HepG2 (cell line): ENCODE data around the gene ZNF865. TPM values are rescaled to one million over a fixed set of nuclear protein-coding genes. Genes with fewer than 3 reads are reported as not detected.

ENCODE experiments used
- HCFC1 ChIP-seq: fragments of 150-350 bp; IDR thresholded peaks from 2 replicates; pipeline ENCODE4 v1.6.1; 2014; ENCODE audit warnings: low read depth, low read length
- HNF4A ChIP-seq: sonication (generic); formaldehyde crosslinking; IDR thresholded peaks from 2 replicates; pipeline ENCODE4 v1.4.0; 2020; ENCODE audit warnings: missing genetic modification reagents
- MXI1 ChIP-seq: IDR thresholded peaks from 3 replicates; pipeline ENCODE4 v1.6.1; 2012; ENCODE audit warnings: low read depth, low read length, inconsistent platforms, borderline replicate concordance
- NFE2L1 ChIP-seq: sonication (generic); formaldehyde crosslinking; IDR thresholded peaks from 2 replicates; pipeline ENCODE4 v1.4.0; 2020; ENCODE audit warnings: missing genetic modification reagents, mild to moderate bottlenecking, borderline replicate concordance
- PHF8 ChIP-seq: sonication (generic); formaldehyde crosslinking; IDR thresholded peaks from 2 replicates; pipeline ENCODE4 v1.5.0; 2020; ENCODE audit warnings: missing genetic modification reagents
- POLR2A ChIP-seq, 2 experiments: IDR thresholded peaks; 2 replicates each; pipeline ENCODE4 v1.6.1; 2011; ENCODE audit warnings: low read depth in 2 of 2, low read length in 2 of 2, mild to moderate bottlenecking in 1 of 2, moderate library complexity in 1 of 2; ENCODE audit not compliant: insufficient read depth in 1 of 2
- SALL1 ChIP-seq: sonication (generic); formaldehyde crosslinking; IDR thresholded peaks from 2 replicates; pipeline ENCODE4 v1.8.0; 2022; ENCODE audit warnings: mild to moderate bottlenecking, missing genetic modification reagents
- YEATS4 ChIP-seq: sonication (generic); formaldehyde crosslinking; IDR thresholded peaks from 2 replicates; pipeline ENCODE4 v1.4.0; 2020; ENCODE audit warnings: missing genetic modification reagents, borderline replicate concordance
- ZNF232 ChIP-seq: sonication (generic); formaldehyde crosslinking; IDR thresholded peaks from 2 replicates; pipeline ENCODE4 v1.4.0; 2020; ENCODE audit warnings: missing genetic modification reagents, borderline replicate concordance
- ZNF598 ChIP-seq: sonication (generic); formaldehyde crosslinking; IDR thresholded peaks from 2 replicates; pipeline ENCODE4 v1.5.1; 2020; ENCODE audit warnings: mild to moderate bottlenecking, missing genetic modification reagents, borderline replicate concordance
- polyA plus RNA-seq, 8 experiments: library from polyadenylated mRNA; depleted of rRNA in 3 of 8; stranded (reverse) in 7 of 8; unstranded in 1 of 8; fragments of >200 nt; fragmentation: Illumina TruSeq in 4 of 8; extraction: Trizol in 4 of 8; gene quantifications; 2 replicates each; pipeline versions ENCODE4 v1.2.1 to v1.2.3, GENCODE V29; 2011 to 2016; ENCODE audit warnings: low read depth in 4 of 8, missing spikeins in 1 of 8, mixed read lengths in 1 of 8; ENCODE audit not compliant: insufficient read depth in 1 of 8
- total RNA-seq, 5 experiments: library from RNA; depleted of rRNA; stranded (reverse); fragments of >200 nt; fragmentation: Illumina TruSeq; extraction: Trizol; gene quantifications; 2 replicates each; pipeline ENCODE4 v1.2.3, GENCODE V29; 2016; ENCODE audit warnings: low read depth in 1 of 5
- TF ChIP-seq, protein P1 (sequence below): sonication (generic); formaldehyde crosslinking; conservative IDR thresholded peaks from 2 replicates; pipeline ENCODE4 v1.8.1; 2023; ENCODE audit warnings: missing genetic modification reagents
- TF ChIP-seq, protein P2 (sequence below): sonication (generic); formaldehyde crosslinking; IDR thresholded peaks from 2 replicates; pipeline ENCODE4 v1.4.0; 2020; ENCODE audit warnings: missing genetic modification reagents, borderline replicate concordance
- TF ChIP-seq, protein P3 (sequence below): sonication (generic); formaldehyde crosslinking; IDR thresholded peaks from 2 replicates; pipeline ENCODE4 v1.5.1; 2020; ENCODE audit warnings: missing genetic modification reagents, mild to moderate bottlenecking, borderline replicate concordance
- TF ChIP-seq, protein P4 (sequence below), 2 experiments: IDR thresholded peaks; 2 replicates each; pipeline ENCODE4 v1.6.1; 2011 to 2012; ENCODE audit warnings: low read length in 2 of 2, borderline replicate concordance in 1 of 2, low read depth in 1 of 2, mild to moderate bottlenecking in 1 of 2, moderate library complexity in 1 of 2
- TF ChIP-seq, protein P5 (sequence below): sonication (generic); formaldehyde crosslinking; IDR thresholded peaks from 2 replicates; pipeline ENCODE4 v1.5.0; 2020; ENCODE audit warnings: mild to moderate bottlenecking, missing genetic modification reagents

Gene ZNF865
- total and polyA plus RNA-seq, 2 of the 13 experiments (the other 11 are each of a cell fraction or from before 2014, with no cell fraction given): 0.93 to 1.0 TPM

DNA sequence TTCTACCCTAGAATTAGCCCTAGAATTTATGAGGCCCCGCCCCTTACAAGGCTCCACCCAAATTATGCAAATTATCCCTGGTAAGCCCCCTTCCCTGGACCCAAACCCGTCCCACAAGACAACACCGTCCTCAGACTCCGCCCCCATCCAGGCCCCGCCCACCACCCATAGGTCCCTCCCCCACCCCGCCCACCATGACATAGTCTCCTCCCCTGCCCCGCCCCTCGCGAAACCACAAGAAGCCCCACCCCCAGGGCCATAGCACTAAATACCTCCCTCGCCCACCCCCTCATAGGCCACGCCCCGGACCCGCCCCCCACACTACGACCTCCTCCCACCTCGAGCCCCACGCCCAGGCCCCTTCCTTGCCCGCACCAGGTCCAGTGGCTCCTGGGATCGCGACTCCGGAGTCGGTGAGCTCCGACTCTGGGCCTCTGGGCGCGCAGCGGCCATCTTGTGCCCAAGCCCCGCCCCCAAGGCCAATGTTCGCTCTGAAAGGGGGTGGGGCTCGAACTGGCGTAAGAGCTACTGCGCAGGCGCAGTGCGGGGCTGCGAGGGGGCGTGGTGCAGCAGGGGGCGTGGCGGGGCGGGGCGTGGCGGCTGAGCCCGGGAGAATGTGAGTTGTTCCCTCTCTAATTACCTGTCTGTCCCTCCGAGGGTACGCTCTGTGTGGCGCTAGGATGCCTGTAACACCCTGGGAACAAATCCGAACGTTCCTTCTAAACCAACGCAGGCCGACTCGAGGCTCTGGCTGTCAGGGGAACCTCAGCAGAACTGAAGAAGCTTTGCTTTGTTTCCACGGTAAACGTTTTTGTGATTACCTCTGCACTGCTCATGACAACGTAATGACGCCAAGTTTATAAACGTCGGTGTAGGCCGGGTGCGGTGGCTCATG is 18.9 kb downstream of the ZNF865 start, which contains the start of gene ZNF784 (continued):
- TF ChIP-seq, protein P1, sequence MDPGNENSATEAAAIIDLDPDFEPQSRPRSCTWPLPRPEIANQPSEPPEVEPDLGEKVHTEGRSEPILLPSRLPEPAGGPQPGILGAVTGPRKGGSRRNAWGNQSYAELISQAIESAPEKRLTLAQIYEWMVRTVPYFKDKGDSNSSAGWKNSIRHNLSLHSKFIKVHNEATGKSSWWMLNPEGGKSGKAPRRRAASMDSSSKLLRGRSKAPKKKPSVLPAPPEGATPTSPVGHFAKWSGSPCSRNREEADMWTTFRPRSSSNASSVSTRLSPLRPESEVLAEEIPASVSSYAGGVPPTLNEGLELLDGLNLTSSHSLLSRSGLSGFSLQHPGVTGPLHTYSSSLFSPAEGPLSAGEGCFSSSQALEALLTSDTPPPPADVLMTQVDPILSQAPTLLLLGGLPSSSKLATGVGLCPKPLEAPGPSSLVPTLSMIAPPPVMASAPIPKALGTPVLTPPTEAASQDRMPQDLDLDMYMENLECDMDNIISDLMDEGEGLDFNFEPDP (CRISPR knock-in tag): no peak
- peak; percentile 52; the same call in 1 of the 2 replicates for TF ChIP-seq ZNF598 (CRISPR knock-in tag)
- TF ChIP-seq HCFC1: peak; percentile 35; the same call in 1 of the 2 replicates
- TF ChIP-seq YEATS4 (CRISPR knock-in tag): 0 out of 2 replicates have a peak, but pooled peaks have one; percentile 30
- TF ChIP-seq PHF8 (CRISPR knock-in tag): peak; percentile 69
- TF ChIP-seq, protein P2, sequence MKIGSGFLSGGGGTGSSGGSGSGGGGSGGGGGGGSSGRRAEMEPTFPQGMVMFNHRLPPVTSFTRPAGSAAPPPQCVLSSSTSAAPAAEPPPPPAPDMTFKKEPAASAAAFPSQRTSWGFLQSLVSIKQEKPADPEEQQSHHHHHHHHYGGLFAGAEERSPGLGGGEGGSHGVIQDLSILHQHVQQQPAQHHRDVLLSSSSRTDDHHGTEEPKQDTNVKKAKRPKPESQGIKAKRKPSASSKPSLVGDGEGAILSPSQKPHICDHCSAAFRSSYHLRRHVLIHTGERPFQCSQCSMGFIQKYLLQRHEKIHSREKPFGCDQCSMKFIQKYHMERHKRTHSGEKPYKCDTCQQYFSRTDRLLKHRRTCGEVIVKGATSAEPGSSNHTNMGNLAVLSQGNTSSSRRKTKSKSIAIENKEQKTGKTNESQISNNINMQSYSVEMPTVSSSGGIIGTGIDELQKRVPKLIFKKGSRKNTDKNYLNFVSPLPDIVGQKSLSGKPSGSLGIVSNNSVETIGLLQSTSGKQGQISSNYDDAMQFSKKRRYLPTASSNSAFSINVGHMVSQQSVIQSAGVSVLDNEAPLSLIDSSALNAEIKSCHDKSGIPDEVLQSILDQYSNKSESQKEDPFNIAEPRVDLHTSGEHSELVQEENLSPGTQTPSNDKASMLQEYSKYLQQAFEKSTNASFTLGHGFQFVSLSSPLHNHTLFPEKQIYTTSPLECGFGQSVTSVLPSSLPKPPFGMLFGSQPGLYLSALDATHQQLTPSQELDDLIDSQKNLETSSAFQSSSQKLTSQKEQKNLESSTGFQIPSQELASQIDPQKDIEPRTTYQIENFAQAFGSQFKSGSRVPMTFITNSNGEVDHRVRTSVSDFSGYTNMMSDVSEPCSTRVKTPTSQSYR (CRISPR knock-in tag): peak; percentile 59; the same call in 1 of the 2 replicates
- no peak for TF ChIP-seq ZNF232
- no peak for TF ChIP-seq NFE2L1
- TF ChIP-seq, protein P3, sequence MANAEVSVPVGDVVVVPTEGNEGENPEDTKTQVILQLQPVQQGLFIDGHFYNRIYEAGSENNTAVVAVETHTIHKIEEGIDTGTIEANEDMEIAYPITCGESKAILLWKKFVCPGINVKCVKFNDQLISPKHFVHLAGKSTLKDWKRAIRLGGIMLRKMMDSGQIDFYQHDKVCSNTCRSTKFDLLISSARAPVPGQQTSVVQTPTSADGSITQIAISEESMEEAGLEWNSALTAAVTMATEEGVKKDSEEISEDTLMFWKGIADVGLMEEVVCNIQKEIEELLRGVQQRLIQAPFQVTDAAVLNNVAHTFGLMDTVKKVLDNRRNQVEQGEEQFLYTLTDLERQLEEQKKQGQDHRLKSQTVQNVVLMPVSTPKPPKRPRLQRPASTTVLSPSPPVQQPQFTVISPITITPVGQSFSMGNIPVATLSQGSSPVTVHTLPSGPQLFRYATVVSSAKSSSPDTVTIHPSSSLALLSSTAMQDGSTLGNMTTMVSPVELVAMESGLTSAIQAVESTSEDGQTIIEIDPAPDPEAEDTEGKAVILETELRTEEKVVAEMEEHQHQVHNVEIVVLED (CRISPR knock-in tag): peak; percentile 56; the same call in 1 of the 2 replicates
- TF ChIP-seq POLR2A (IDR thresholded peaks at IDR 0.05; ENCODE audit: insufficient read depth in 1 of 2, low read depth in 2 of 2, low read length in 2 of 2): peak; percentile 74 to 88
- TF ChIP-seq, protein P4, sequence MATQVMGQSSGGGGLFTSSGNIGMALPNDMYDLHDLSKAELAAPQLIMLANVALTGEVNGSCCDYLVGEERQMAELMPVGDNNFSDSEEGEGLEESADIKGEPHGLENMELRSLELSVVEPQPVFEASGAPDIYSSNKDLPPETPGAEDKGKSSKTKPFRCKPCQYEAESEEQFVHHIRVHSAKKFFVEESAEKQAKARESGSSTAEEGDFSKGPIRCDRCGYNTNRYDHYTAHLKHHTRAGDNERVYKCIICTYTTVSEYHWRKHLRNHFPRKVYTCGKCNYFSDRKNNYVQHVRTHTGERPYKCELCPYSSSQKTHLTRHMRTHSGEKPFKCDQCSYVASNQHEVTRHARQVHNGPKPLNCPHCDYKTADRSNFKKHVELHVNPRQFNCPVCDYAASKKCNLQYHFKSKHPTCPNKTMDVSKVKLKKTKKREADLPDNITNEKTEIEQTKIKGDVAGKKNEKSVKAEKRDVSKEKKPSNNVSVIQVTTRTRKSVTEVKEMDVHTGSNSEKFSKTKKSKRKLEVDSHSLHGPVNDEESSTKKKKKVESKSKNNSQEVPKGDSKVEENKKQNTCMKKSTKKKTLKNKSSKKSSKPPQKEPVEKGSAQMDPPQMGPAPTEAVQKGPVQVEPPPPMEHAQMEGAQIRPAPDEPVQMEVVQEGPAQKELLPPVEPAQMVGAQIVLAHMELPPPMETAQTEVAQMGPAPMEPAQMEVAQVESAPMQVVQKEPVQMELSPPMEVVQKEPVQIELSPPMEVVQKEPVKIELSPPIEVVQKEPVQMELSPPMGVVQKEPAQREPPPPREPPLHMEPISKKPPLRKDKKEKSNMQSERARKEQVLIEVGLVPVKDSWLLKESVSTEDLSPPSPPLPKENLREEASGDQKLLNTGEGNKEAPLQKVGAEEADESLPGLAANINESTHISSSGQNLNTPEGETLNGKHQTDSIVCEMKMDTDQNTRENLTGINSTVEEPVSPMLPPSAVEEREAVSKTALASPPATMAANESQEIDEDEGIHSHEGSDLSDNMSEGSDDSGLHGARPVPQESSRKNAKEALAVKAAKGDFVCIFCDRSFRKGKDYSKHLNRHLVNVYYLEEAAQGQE (IDR thresholded peaks at IDR 0.05; ENCODE audit: borderline replicate concordance in 1 of 2, low read depth in 1 of 2, low read length in 2 of 2): peak in 1 of 2 experiments; percentile 57; a peak in 2 of 4 replicates
- peak; percentile 53; the same call in 1 of the 3 replicates for TF ChIP-seq MXI1
- TF ChIP-seq, protein P5, sequence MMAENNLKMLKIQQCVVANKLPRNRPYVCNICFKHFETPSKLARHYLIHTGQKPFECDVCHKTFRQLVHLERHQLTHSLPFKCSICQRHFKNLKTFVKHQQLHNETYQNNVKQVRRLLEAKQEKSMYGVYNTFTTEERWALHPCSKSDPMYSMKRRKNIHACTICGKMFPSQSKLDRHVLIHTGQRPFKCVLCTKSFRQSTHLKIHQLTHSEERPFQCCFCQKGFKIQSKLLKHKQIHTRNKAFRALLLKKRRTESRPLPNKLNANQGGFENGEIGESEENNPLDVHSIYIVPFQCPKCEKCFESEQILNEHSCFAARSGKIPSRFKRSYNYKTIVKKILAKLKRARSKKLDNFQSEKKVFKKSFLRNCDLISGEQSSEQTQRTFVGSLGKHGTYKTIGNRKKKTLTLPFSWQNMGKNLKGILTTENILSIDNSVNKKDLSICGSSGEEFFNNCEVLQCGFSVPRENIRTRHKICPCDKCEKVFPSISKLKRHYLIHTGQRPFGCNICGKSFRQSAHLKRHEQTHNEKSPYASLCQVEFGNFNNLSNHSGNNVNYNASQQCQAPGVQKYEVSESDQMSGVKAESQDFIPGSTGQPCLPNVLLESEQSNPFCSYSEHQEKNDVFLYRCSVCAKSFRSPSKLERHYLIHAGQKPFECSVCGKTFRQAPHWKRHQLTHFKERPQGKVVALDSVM (CRISPR knock-in tag): peak; percentile 89; the same call in 1 of the 2 replicates
- peak; percentile 33; the same call in 1 of the 2 replicates for TF ChIP-seq HNF4A (CRISPR knock-in tag)
- TF ChIP-seq SALL1: peak; percentile 37; the same call in 1 of the 2 replicates
